MM.1S (cell line): ENCODE data around the gene TPM3.

ENCODE experiments used
- EZH2 ChIP-seq: fragments of 300-600 bp; sonication (generic); optimal IDR thresholded peaks from 2 replicates; pipeline ENCODE3; 2017; ENCODE audit warnings: low read depth, mild to moderate bottlenecking, antibody characterized with exemption, low read length, mixed read lengths
- TF ChIP-seq, protein P1 (sequence below): fragments of 300-600 bp; sonication (generic); IDR thresholded peaks from 2 replicates; pipeline ENCODE4 v1.5.1; 2016; ENCODE audit warnings: antibody characterized with exemption, low read length, mixed read lengths

DNA sequence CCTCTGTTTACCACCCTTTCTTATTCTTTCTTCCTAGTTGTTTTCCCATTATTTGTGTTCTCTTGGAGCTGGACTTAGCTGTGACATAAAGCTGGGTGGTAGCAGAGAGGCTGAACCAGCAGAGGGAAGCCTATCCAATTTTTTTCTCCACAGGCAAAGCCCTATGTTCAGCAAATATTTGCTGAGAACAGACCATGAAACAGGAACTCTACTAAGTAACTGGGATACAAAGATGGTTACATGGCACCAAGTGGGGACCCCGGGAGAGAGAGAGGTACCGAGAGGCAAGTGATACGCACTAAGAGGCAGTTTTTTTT lies 7.6 kb upstream of the TPM3 start:
- TF ChIP-seq, protein P1, sequence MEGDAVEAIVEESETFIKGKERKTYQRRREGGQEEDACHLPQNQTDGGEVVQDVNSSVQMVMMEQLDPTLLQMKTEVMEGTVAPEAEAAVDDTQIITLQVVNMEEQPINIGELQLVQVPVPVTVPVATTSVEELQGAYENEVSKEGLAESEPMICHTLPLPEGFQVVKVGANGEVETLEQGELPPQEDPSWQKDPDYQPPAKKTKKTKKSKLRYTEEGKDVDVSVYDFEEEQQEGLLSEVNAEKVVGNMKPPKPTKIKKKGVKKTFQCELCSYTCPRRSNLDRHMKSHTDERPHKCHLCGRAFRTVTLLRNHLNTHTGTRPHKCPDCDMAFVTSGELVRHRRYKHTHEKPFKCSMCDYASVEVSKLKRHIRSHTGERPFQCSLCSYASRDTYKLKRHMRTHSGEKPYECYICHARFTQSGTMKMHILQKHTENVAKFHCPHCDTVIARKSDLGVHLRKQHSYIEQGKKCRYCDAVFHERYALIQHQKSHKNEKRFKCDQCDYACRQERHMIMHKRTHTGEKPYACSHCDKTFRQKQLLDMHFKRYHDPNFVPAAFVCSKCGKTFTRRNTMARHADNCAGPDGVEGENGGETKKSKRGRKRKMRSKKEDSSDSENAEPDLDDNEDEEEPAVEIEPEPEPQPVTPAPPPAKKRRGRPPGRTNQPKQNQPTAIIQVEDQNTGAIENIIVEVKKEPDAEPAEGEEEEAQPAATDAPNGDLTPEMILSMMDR: no peak
- TF ChIP-seq EZH2: no peak
